Nephron progenitor cell (in vitro differentiated cells): Measurements from ENCODE around the gene THRAP3.

Experiments used
- DNase-seq: peaks from one replicate; pipeline ENCODE4 v3.0.0; 2021
- H3K27ac Mint-ChIP-seq: 2 replicates; pipeline ENCODE4 v1.8.0; 2021; ENCODE audit warnings: mild to moderate bottlenecking, moderate library complexity, mixed read lengths
- H3K27me3 Mint-ChIP-seq: 2 replicates; pipeline ENCODE4 v1.8.0; 2021; ENCODE audit warnings: mild to moderate bottlenecking, low read depth, mixed read lengths; ENCODE audit not compliant: poor library complexity
- H3K36me3 Mint-ChIP-seq: 2 replicates; pipeline ENCODE4 v1.8.0; 2021; ENCODE audit warnings: low read depth, mixed read lengths
- H3K4me1 Mint-ChIP-seq: 2 replicates; pipeline ENCODE4 v1.8.0; 2021; ENCODE audit warnings: mixed read lengths
- H3K4me3 Mint-ChIP-seq: 2 replicates; pipeline ENCODE4 v1.8.0; 2021; ENCODE audit warnings: mild to moderate bottlenecking, moderate library complexity, mixed read lengths
- H3K9me3 Mint-ChIP-seq: 2 replicates; pipeline ENCODE4 v1.8.0; 2021; ENCODE audit warnings: mild to moderate bottlenecking, moderate library complexity, mixed read lengths
- TF ChIP-seq, protein P1 (sequence below): fragments of 200-600 bp; sonication (generic); IDR thresholded peaks from 2 replicates; pipeline ENCODE4 v1.5.0; 2021; ENCODE audit warnings: antibody characterized with exemption

The THRAP3 gene

DNA sequence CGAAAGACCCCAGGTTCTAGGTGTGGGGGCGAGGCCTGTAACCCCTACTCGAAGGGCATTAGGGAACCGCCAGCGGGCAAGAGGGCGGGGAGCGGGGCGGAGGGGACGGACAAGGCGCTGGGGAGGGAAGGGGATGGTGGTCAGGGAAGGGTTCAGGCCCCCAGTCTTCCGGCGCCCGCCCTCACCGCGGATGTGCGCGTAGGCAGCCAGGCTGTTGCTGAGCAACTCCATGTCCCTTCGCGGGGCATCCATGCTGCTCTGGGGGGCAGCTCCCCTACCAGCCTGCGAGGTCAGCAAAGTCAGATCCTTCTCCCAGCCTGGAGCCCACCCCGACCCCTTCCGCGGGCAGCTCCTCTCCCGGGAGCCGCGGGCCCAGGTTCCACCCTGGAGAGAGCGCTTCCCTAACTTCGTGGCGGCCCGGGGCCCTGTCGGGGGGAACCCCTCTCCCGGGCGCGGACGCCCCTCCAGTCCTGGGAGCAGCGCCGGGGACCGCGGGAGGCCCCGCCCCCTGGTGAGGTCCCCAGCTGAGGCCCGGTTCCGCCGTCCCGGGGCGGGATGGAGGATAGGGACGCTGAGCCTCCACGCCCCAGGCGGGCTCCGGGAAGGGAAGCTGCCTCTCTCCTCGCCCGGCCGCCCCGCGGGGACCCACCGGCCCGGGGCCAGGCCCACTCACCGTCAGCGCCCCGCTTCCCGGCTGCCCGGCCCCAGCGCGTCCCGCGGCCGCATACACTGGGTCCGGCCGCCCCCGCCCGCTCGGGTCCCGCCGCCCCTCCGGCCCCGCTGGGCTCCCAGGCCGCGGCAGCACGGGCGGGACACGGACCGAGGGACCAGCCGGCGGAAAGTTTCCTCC lies 98.8 kb downstream of the THRAP3 start:
- Mint-ChIP-seq H3K27ac (no peak overlapping the region), H3K27me3 (peaks cover 17% of the 10 kb centered on the region), H3K4me1 (peaks cover 56% of the 10 kb centered on the region), H3K36me3 (peaks cover 6% of the 10 kb centered on the region), H3K4me3 (peak overlapping the region; percentile 79), H3K9me3 (no peaks in the 10 kb centered on the region)
- TF ChIP-seq, protein P1, sequence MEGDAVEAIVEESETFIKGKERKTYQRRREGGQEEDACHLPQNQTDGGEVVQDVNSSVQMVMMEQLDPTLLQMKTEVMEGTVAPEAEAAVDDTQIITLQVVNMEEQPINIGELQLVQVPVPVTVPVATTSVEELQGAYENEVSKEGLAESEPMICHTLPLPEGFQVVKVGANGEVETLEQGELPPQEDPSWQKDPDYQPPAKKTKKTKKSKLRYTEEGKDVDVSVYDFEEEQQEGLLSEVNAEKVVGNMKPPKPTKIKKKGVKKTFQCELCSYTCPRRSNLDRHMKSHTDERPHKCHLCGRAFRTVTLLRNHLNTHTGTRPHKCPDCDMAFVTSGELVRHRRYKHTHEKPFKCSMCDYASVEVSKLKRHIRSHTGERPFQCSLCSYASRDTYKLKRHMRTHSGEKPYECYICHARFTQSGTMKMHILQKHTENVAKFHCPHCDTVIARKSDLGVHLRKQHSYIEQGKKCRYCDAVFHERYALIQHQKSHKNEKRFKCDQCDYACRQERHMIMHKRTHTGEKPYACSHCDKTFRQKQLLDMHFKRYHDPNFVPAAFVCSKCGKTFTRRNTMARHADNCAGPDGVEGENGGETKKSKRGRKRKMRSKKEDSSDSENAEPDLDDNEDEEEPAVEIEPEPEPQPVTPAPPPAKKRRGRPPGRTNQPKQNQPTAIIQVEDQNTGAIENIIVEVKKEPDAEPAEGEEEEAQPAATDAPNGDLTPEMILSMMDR = no peak
- DNase-seq = peak; percentile 65

DNA sequence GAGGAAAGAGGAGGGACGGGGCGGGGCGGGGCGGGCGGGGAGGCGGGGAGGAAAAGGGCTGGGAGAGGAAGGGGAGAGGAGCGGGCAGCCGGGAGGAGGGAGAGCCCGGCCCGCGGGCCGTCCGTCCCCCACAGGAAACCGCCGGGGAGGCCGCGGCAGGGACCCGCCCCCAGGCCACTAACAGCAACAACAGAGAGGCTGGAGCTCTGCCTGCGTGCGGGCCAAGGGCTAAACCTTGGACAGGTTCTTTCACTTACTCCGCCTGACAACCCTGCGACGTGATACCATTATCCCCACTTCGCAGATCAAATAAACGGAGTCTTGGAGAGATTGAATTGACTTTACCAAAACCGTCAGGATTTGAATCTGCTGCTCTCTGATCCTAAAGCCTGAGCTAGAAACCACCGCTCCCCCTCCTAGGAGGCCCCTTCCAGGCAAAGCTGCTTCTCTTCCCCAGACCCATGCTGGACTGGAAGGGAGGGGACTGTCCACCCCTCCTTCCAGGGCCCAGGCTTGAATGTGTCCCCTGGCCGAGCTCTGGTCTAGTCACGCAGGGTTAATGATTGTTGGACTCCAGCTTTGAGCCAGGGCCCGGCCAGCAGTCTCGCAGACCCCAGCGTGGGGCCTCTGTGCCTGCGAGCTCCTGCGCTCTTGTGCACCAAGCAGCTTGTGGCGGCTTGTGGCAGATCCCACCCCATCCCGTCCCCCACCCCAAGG lies 99.6 kb downstream of the THRAP3 start, which contains the start of gene EVA1B:
Gene EVA1B (minus strand): TSS at position 10 of the 717 bp plus-strand sequence. CDS start 608 bp downstream, outside the sequence.
- Mint-ChIP-seq H3K4me3 (peak within 1 kb of the TSS; percentile 85), H3K27ac (peak within 1 kb of the TSS; percentile 98), H3K27me3 (peaks cover 17% of the 10 kb centered on the region), H3K36me3 (peaks cover 4% of the 10 kb centered on the region), H3K4me1 (peaks cover 60% of the 10 kb centered on the region), H3K9me3 (no peaks in the 10 kb centered on the region)
- DNase-seq = peak; percentile 76
- TF ChIP-seq, protein P1 = no peak

DNA sequence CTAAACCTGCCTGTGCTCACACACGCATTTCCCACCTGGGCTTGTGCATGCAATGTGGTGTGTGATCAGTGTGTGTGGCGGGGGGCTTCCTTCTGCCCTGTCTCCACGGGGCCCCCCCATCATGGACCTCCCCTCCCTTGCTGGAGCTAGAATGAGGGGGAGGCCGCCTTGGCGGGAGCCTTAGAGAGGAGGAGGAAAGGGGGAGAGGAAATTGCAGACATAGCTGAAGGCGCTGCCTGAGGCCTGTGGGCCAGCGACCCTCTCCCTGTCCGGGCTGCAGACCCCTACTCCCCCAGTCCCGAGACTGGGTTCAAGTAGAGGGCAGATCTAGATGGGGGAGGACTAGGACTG lies 100.1 kb downstream of the THRAP3 start:
- Mint-ChIP-seq H3K27me3 (peaks cover 17% of the 10 kb centered on the region), H3K9me3 (no peaks in the 10 kb centered on the region), H3K27ac (peak overlapping the region; percentile 60), H3K4me3 (peak overlapping the region; percentile 85), H3K36me3 (peaks cover 4% of the 10 kb centered on the region), H3K4me1 (peaks cover 63% of the 10 kb centered on the region)
- DNase-seq = no peak
- TF ChIP-seq, protein P1 = no peak

DNA sequence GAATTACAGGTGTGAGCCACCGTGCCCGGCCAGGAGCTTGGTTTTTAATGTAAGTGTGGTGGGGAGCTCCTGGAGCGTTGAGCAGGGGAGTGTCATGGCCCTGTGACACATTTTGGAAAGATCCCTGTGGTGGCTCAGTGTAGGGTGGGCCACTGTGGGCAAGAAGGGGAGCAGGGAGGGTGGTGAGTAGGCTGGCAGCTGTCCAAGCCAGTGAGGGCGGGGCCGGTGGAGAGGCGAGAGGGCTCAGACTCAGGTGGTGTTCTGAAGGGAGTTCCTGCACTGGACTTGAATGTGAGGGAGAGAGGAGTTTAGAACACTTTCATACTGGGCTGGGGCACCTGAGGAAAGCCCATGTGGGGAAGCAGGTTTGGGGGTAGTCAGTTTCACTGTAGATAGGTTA lies 102.3 kb downstream of the THRAP3 start:
- Mint-ChIP-seq H3K9me3 (no peaks in the 10 kb centered on the region), H3K27me3 (peaks cover 11% of the 10 kb centered on the region), H3K27ac (no peak overlapping the region), H3K4me1 (peaks cover 76% of the 10 kb centered on the region), H3K4me3 (no peak overlapping the region), H3K36me3 (peaks cover 4% of the 10 kb centered on the region)
- TF ChIP-seq, protein P1 = no peak
- no peak for DNase-seq

DNA sequence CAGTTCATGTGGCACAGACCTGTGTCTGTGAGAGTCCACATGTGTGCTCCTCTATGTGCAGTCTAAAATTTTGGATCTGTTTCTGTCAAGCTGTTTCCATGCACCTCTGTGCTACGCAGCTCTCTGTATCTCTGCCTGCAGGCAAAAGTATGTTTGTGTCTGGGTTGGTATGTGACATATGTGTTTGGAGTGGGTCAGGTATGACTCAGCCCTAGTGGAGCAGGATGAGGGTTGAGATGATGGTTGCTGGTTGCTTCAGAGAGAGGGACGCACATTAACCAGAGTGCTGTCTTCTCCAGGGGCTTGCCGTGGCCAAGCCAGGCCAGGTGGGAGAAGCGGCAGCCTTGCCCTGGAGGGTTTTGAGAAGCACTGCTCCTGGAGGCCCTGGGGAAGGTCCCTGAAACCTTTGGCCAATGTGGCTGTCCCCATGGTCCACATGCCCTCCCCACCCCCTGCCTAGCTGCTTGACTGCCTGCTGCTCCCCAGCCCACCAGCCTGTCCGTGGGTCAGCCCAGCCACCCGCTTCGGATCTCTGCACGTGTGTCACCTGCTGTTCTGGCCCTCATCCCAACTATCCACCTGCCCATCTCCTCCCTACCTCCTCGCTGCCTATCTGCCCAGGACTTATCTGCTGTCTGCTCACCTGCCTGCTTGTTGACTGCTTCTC lies 103.3 kb downstream of the THRAP3 start:
- H3K36me3 Mint-ChIP-seq = peaks cover 4% of the 10 kb centered on the region
- no peak for DNase-seq
- no peak overlapping the region for H3K4me3 Mint-ChIP-seq
- H3K9me3 Mint-ChIP-seq = no peaks in the 10 kb centered on the region
- no peak overlapping the region for H3K27ac Mint-ChIP-seq
- peaks cover 17% of the 10 kb centered on the region for H3K27me3 Mint-ChIP-seq
- H3K4me1 Mint-ChIP-seq = peaks cover 71% of the 10 kb centered on the region
- TF ChIP-seq, protein P1 = no peak
